ENCODE measurements around the gene HACD2. TPM values are rescaled to one million over a fixed set of nuclear protein-coding genes. Genes with fewer than 3 reads are reported as not detected.

HACD2 gene
- total and polyA plus RNA-seq, 9 of the 15 experiments (the other 6 are each of a cell fraction or from before 2014, with no cell fraction given): 1.3 to 10.5 (median 3.8) TPM

DNA sequence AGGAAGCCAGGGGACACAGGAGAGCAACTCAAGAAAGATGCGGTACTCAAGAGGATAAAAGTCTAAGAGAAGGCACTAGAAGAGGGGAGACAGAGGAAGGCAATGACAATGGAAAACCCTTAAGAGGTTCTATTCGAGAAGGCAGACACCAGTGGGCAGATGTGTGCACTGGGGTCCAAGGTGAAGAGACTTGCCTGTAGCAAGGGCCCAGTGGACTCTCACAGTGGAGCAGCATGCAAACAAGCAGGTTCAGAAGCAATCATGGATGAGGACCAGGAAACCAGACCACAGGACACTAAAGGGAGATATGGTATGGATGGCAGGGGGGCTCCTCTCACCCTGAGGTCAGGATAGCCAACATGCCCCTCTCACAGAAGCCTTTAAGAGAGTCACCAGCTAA lies 138.6 kb downstream of the HACD2 start:
- H3K27ac ChIP-seq (ENCODE audit: extremely low read depth, low read depth, low read length): no peak overlapping the region
- FAIRE-seq: no peak
- in situ Hi-C loops (cut with MboI): no loop called here
- H3K4me2 ChIP-seq (ENCODE audit: insufficient read depth, low read length): no peak overlapping the region
- no peak overlapping the region for H2AFZ ChIP-seq (ENCODE audit: low read depth, low read length)
- TF ChIP-seq ZNF512 (tag; IDR thresholded peaks at IDR 0.05) (no peak), SIN3A (IDR thresholded peaks at IDR 0.05; ENCODE audit: borderline replicate concordance in 2 of 2, control insufficient read depth in 1 of 2, low read depth in 2 of 2, low read length in 2 of 2) (no peak), ZFP91 (CRISPR knock-in tag; IDR thresholded peaks at IDR 0.05) (no peak), ZBTB7A (IDR thresholded peaks at IDR 0.05; ENCODE audit: borderline replicate concordance, control insufficient read depth, low read depth, low read length) (no peak)
- TF ChIP-seq, protein P1, sequence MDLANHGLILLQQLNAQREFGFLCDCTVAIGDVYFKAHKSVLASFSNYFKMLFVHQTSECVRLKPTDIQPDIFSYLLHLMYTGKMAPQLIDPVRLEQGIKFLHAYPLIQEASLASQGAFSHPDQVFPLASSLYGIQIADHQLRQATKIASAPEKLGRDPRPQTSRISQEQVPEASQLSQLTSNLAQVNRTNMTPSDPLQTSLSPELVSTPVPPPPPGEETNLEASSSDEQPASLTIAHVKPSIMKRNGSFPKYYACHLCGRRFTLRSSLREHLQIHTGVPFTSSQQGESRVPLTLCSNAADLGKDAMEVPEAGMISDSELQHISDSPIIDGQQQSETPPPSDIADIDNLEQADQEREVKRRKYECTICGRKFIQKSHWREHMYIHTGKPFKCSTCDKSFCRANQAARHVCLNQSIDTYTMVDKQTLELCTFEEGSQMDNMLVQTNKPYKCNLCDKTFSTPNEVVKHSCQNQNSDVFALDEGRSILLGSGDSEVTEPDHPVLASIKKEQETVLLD (IDR thresholded peaks at IDR 0.05): no peak
- H3K27me3 ChIP-seq (ENCODE audit: control insufficient read depth in 2 of 2, insufficient read depth in 2 of 2, low read length in 2 of 2): peaks cover 0 to 29% of the 10 kb centered on the region in 2 experiments; a peak in 2 of 5 replicates
- H3K9me3 ChIP-seq (replicated peaks; ENCODE audit: control insufficient read depth, insufficient read depth, low read depth, low read length): no peaks in the 10 kb centered on the region
- ChIA-PET CTCF (ENCODE audit: low intra/inter-chr PET ratio) (no interaction called here), POLR2A (interaction anchor here (0.6 kb wide), 1 partner anchor 183 kb away, joined by 4 read pairs; no protein-coding TSS in a partner anchor)
- no peaks in the 10 kb centered on the region for H3K79me2 ChIP-seq (ENCODE audit: control insufficient read depth, insufficient read depth, low read length)
- no peak for DNase-seq (ENCODE audit: extremely low read depth in 1 of 4, low spot score in 3 of 4)
- H3K4me1 ChIP-seq (replicated peaks in 1 of 2; ENCODE audit: control insufficient read depth in 2 of 2, insufficient read depth in 2 of 2, low read length in 2 of 2): peaks cover 0 to 24% of the 10 kb centered on the region in 2 experiments; a peak in 2 of 5 replicates
- peaks cover 3% of the 10 kb centered on the region for H3K9me1 ChIP-seq (ENCODE audit: control insufficient read depth, insufficient read depth, low read length)
- ATAC-seq: no peak
- intact Hi-C loops (cut with micrococcal nuclease): no loop called here
- BruUV-seq (replicated peaks): no TSS peak
- H4K20me1 ChIP-seq (replicated peaks; ENCODE audit: control insufficient read depth, insufficient read depth, low read length): peaks cover 6% of the 10 kb centered on the region; the same call in 1 of the 2 replicates
- WGBS (ENCODE audit: insufficient coverage, low coverage, missing lambda C conversion rate): 0% methylated on average over 2 of the region's 2 CpGs
- H3K4me3 ChIP-seq: no peak overlapping the region
- no peak overlapping the region for H3K9ac ChIP-seq (ENCODE audit: insufficient read depth in 1 of 2, low read depth in 2 of 2, low read length in 2 of 2)
- H3K36me3 ChIP-seq (ENCODE audit: control insufficient read depth, insufficient read depth, low read length): no peaks in the 10 kb centered on the region
